Trophoblast cell (in vitro differentiated cells and primary cell): ENCODE results near the gene NUAK1.
A peak's percentile ranks its signal among the peaks of the same experiment; 100 is the strongest.

Experiments
- DNase-seq, 2 donors: peaks; one replicate each; pipeline ENCODE4 v3.0.0-alpha.2; 2016
- H2AFZ ChIP-seq: 2 replicates; pipeline ENCODE4 v1.6.1; 2013; ENCODE audit warnings: low read length, moderate library complexity, mild to moderate bottlenecking; ENCODE audit not compliant: insufficient read depth, poor library complexity
- H2AK5ac ChIP-seq: 2 replicates; pipeline ENCODE4 v1.6.1; 2013; ENCODE audit warnings: mild to moderate bottlenecking, low read length
- H2BK120ac ChIP-seq: 2 replicates; pipeline ENCODE4 v1.6.1; 2013; ENCODE audit warnings: low read length, mild to moderate bottlenecking, moderate library complexity; ENCODE audit not compliant: insufficient read depth, poor library complexity
- H2BK12ac ChIP-seq: 2 replicates; pipeline ENCODE4 v1.6.1; 2013; ENCODE audit warnings: mild to moderate bottlenecking, low read length, moderate library complexity
- H2BK5ac ChIP-seq: 2 replicates; pipeline ENCODE4 v1.6.1; 2013; ENCODE audit warnings: low read length, low read depth, moderate library complexity, mild to moderate bottlenecking; ENCODE audit not compliant: poor library complexity
- H3K14ac ChIP-seq: 2 replicates; pipeline ENCODE4 v1.6.1; 2013; ENCODE audit warnings: mild to moderate bottlenecking, low read length
- H3K18ac ChIP-seq: 2 replicates; pipeline ENCODE4 v1.6.1; 2013; ENCODE audit warnings: mild to moderate bottlenecking, low read length
- H3K23ac ChIP-seq: 2 replicates; pipeline ENCODE4 v1.6.1; 2013; ENCODE audit warnings: low read length
- H3K27ac ChIP-seq: 2 replicates; pipeline ENCODE4 v1.5.1; 2013; ENCODE audit warnings: low read depth, mild to moderate bottlenecking, inconsistent platforms, low read length, moderate library complexity
- H3K27me3 ChIP-seq: 2 replicates; pipeline ENCODE4 v1.6.1; 2013; ENCODE audit warnings: inconsistent platforms, mild to moderate bottlenecking, low read length, moderate library complexity; ENCODE audit not compliant: insufficient read depth
- H3K36me3 ChIP-seq, 2 experiments: 1 replicate in 1 of 2; 2 replicates in 1 of 2; pipeline ENCODE4 v1.6.1; 2013; ENCODE audit warnings: low read length in 2 of 2, mild to moderate bottlenecking in 2 of 2, moderate library complexity in 1 of 2; ENCODE audit not compliant: insufficient read depth in 2 of 2, control insufficient read depth in 1 of 2
- H3K4ac ChIP-seq: 2 replicates; pipeline ENCODE4 v1.6.1; 2013; ENCODE audit warnings: low read depth, mild to moderate bottlenecking, low read length, moderate library complexity
- H3K4me1 ChIP-seq, 2 experiments: 1 replicate in 1 of 2; 2 replicates in 1 of 2; pipeline ENCODE4 v1.6.1; 2013; ENCODE audit warnings: low read length in 2 of 2, mild to moderate bottlenecking in 2 of 2, moderate library complexity in 1 of 2; ENCODE audit not compliant: insufficient read depth in 2 of 2, control insufficient read depth in 1 of 2
- H3K4me2 ChIP-seq: 2 replicates; pipeline ENCODE4 v1.6.1; 2013; ENCODE audit warnings: inconsistent platforms, mild to moderate bottlenecking, low read length, moderate library complexity
- H3K4me3 ChIP-seq: 2 replicates; pipeline ENCODE4 v1.5.1; 2013; ENCODE audit warnings: mild to moderate bottlenecking, low read depth, low read length, inconsistent platforms
- H3K79me1 ChIP-seq: one replicate; pipeline ENCODE4 v1.6.1; 2013; ENCODE audit warnings: low read length
- H3K79me2 ChIP-seq: 2 replicates; pipeline ENCODE4 v1.6.1; 2013; ENCODE audit warnings: low read length, mild to moderate bottlenecking; ENCODE audit not compliant: control insufficient read depth, insufficient read depth, poor library complexity
- H3K9ac ChIP-seq: 2 replicates; pipeline ENCODE4 v1.6.1; 2013; ENCODE audit warnings: mild to moderate bottlenecking, low read length
- H3K9me3 ChIP-seq: 2 replicates; pipeline ENCODE4 v1.6.1; 2013; ENCODE audit warnings: low read depth, mild to moderate bottlenecking, control low read depth, inconsistent platforms, low read length; ENCODE audit not compliant: insufficient read depth
- H4K12ac ChIP-seq: 2 replicates; pipeline ENCODE4 v1.6.1; 2013; ENCODE audit warnings: low read depth, mild to moderate bottlenecking, low read length, moderate library complexity
- H4K8ac ChIP-seq: 2 replicates; pipeline ENCODE4 v1.6.1; 2013; ENCODE audit warnings: low read depth, mild to moderate bottlenecking, low read length, moderate library complexity
- H4K91ac ChIP-seq: one replicate; pipeline ENCODE4 v1.6.1; 2013; ENCODE audit warnings: low read depth, mild to moderate bottlenecking, low read length, moderate library complexity
- WGBS: extraction: QIAGEN DNeasy Blood & Tissue Kit; methylation state at CpG from one replicate; pipeline ENCODE4 v1.1.7; 2013; ENCODE audit warnings: missing lambda C conversion rate; ENCODE audit not compliant: insufficient read length, insufficient coverage; ENCODE audit errors: extremely low coverage; 5-methylcytosine and 5-hydroxymethylcytosine counted together

NUAK1 gene

GRCh38 chr12:106074706-106075392 lies 63.9 kb downstream of the NUAK1 start:
- no peak overlapping the region for H2AFZ ChIP-seq
- H2AK5ac ChIP-seq = no peak overlapping the region
- peaks cover 31 to 63% of the 10 kb centered on the region in 2 experiments for H3K36me3 ChIP-seq
- H3K4me1 ChIP-seq = peaks cover 6 to 21% of the 10 kb centered on the region in 2 experiments
- H3K27ac ChIP-seq = peak overlapping the region; percentile 72
- peak overlapping the region; percentile 25 for H3K18ac ChIP-seq
- no peak overlapping the region for H3K4me3 ChIP-seq
- H2BK120ac ChIP-seq = no peak overlapping the region
- H3K23ac ChIP-seq = no peak overlapping the region
- H2BK5ac ChIP-seq = no peak overlapping the region
- peaks cover 16% of the 10 kb centered on the region for H3K79me1 ChIP-seq
- no peak for DNase-seq
- no peak overlapping the region for H4K8ac ChIP-seq
- peaks cover 3% of the 10 kb centered on the region for H3K79me2 ChIP-seq
- H3K9ac ChIP-seq = no peak overlapping the region
- no peaks in the 10 kb centered on the region for H3K9me3 ChIP-seq
- H3K4me2 ChIP-seq = no peak overlapping the region
- no peak overlapping the region for H2BK12ac ChIP-seq
- H4K91ac ChIP-seq = no peak overlapping the region
- WGBS = no CpG with 5 or more reads among the region's 11 CpGs
- H3K4ac ChIP-seq = no peak overlapping the region
- no peak overlapping the region for H3K14ac ChIP-seq
- no peaks in the 10 kb centered on the region for H3K27me3 ChIP-seq
- H4K12ac ChIP-seq = no peak overlapping the region

DNA sequence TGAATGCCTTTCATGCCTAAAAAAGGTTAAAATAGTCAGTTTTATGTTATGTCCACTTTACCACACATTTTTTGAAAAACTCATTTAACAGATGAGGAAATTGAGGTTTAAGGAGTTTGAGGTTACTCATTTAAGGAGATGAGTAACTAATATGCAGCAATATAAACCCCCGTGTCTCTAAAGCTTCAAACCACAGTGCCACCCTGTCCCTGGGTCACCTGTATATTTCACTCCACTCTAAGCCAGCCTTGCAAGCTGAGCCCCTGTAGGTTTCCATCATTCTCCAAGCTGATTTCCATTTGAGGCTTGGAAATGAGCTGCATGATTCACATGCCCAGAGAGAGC lies 64.4 kb downstream of the NUAK1 start:
- H3K9me3 ChIP-seq = no peaks in the 10 kb centered on the region
- no CpG with 5 or more reads among the region's 1 CpG for WGBS
- no peak overlapping the region for H3K4me2 ChIP-seq
- H3K18ac ChIP-seq = no peak overlapping the region
- H4K8ac ChIP-seq = no peak overlapping the region
- peaks cover 11% of the 10 kb centered on the region for H3K79me1 ChIP-seq
- no peak overlapping the region for H2BK12ac ChIP-seq
- H3K23ac ChIP-seq = no peak overlapping the region
- H3K27ac ChIP-seq = peak overlapping the region; percentile 72
- no peak overlapping the region for H3K14ac ChIP-seq
- no peaks in the 10 kb centered on the region for H3K27me3 ChIP-seq
- no peak for DNase-seq
- H3K36me3 ChIP-seq = peaks cover 32 to 62% of the 10 kb centered on the region in 2 experiments
- H3K4ac ChIP-seq = no peak overlapping the region
- H3K79me2 ChIP-seq = peaks cover 3% of the 10 kb centered on the region
- H4K12ac ChIP-seq = no peak overlapping the region
- H2AK5ac ChIP-seq = no peak overlapping the region
- H3K4me1 ChIP-seq = peaks cover 4 to 17% of the 10 kb centered on the region in 2 experiments
- H3K4me3 ChIP-seq = no peak overlapping the region
- no peak overlapping the region for H2BK120ac ChIP-seq
- no peak overlapping the region for H2AFZ ChIP-seq
- H2BK5ac ChIP-seq = no peak overlapping the region
- no peak overlapping the region for H3K9ac ChIP-seq
- no peak overlapping the region for H4K91ac ChIP-seq

- H3K4ac ChIP-seq = no peak overlapping the region
- H4K12ac ChIP-seq = no peak overlapping the region
- H3K4me2 ChIP-seq = no peak overlapping the region
- H3K9ac ChIP-seq = no peak overlapping the region
- H2BK120ac ChIP-seq = no peak overlapping the region
- no peaks in the 10 kb centered on the region for H3K9me3 ChIP-seq
- H3K18ac ChIP-seq = no peak overlapping the region
- H2AK5ac ChIP-seq = no peak overlapping the region
- no peak for DNase-seq
- H3K79me1 ChIP-seq = peaks cover 5% of the 10 kb centered on the region
- WGBS = no CpG with 5 or more reads among the region's 3 CpGs
- no peak overlapping the region for H4K8ac ChIP-seq
- no peaks in the 10 kb centered on the region for H3K27me3 ChIP-seq
- H3K4me3 ChIP-seq = no peak overlapping the region
- no peak overlapping the region for H2AFZ ChIP-seq
- H3K4me1 ChIP-seq = peaks cover 2 to 12% of the 10 kb centered on the region in 2 experiments
- H4K91ac ChIP-seq = no peak overlapping the region
- H3K14ac ChIP-seq = no peak overlapping the region
- no peak overlapping the region for H3K23ac ChIP-seq
- H2BK5ac ChIP-seq = no peak overlapping the region
- peaks cover 27 to 56% of the 10 kb centered on the region in 2 experiments for H3K36me3 ChIP-seq
- H3K27ac ChIP-seq = no peak overlapping the region
- H3K79me2 ChIP-seq = peaks cover 3% of the 10 kb centered on the region
- H2BK12ac ChIP-seq = no peak overlapping the region
These were observed 65.6 kb downstream of the NUAK1 start for GRCh38 chr12:106073179-106073578.

GRCh38 chr12:106072751-106073150 lies 66.0 kb downstream of the NUAK1 start:
- Histone ChIP-seq H2BK12ac (no peak overlapping the region), H2BK120ac (no peak overlapping the region), H3K79me2 (peaks cover 3% of the 10 kb centered on the region), H3K4me2 (no peak overlapping the region), H3K9ac (no peak overlapping the region), H3K27ac (no peak overlapping the region), H2AFZ (no peak overlapping the region), H2BK5ac (peak overlapping the region; percentile 7), H3K9me3 (no peaks in the 10 kb centered on the region), H3K18ac (no peak overlapping the region), H3K4me3 (no peak overlapping the region), H3K4me1 (peaks cover 2 to 12% of the 10 kb centered on the region in 2 experiments), H4K12ac (peak overlapping the region; percentile 32), H3K27me3 (no peaks in the 10 kb centered on the region), H4K91ac (no peak overlapping the region), H3K79me1 (peaks cover 5% of the 10 kb centered on the region), H3K36me3 (peaks cover 27 to 56% of the 10 kb centered on the region in 2 experiments), H3K4ac (no peak overlapping the region), H3K14ac (no peak overlapping the region), H4K8ac (peak overlapping the region; percentile 28), H3K23ac (no peak overlapping the region), H2AK5ac (no peak overlapping the region)
- no CpG with 5 or more reads among the region's 2 CpGs for WGBS
- no peak for DNase-seq
